Mucosa of stomach (tissue), 1 donor: ENCODE results near the gene DPF3.

ENCODE experiments used
- H3K27me3 ChIP-seq: one replicate; pipeline ENCODE4 v1.7.0; 2013; ENCODE audit warnings: mild to moderate bottlenecking, low read length; ENCODE audit not compliant: control insufficient read depth, insufficient read depth
- H3K36me3 ChIP-seq: one replicate; pipeline ENCODE4 v1.7.0; 2013; ENCODE audit warnings: low read length; ENCODE audit not compliant: control insufficient read depth, insufficient read depth
- H3K4me1 ChIP-seq: one replicate; pipeline ENCODE4 v1.7.0; 2013; ENCODE audit warnings: mild to moderate bottlenecking, low read length; ENCODE audit not compliant: control insufficient read depth, insufficient read depth
- H3K4me3 ChIP-seq: one replicate; pipeline ENCODE4 v1.7.0; 2013; ENCODE audit warnings: low read length
- H3K9ac ChIP-seq: one replicate; pipeline ENCODE4 v1.7.0; 2013; ENCODE audit warnings: mild to moderate bottlenecking, low read length, moderate library complexity
- H3K9me3 ChIP-seq: one replicate; pipeline ENCODE4 v1.7.0; 2013; ENCODE audit warnings: mild to moderate bottlenecking, low read length, moderate library complexity; ENCODE audit not compliant: control insufficient read depth
- donor health status: Pancreatic carcinoma.

DPF3 gene

DNA sequence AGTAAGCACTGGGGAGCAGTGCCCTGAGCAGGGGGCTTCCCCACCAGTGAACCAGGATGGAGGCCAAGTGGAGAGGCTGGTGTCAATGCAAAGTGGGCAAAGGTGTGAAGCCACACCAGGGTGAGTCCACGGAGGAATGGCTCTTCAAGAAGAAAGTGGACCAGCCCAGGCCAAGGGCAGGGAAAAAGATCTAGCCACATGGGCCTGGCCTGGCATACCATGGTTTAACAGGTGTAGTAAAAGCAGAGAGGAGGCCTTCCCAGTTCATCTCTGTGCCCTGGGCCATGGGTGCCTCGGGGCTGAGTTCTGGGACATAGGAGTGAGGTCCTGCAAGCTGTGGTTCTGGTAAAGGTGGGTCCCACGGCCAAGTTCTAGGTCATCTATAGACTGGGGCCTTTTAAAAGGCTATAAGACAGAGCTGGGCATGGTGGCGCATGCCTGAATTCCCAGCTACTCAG is 153.4 kb downstream of the DPF3 start:
- H3K9me3 ChIP-seq = no peaks in the 10 kb centered on the region
- H3K36me3 ChIP-seq = no peaks in the 10 kb centered on the region
- no peak overlapping the region for H3K9ac ChIP-seq
- no peak overlapping the region for H3K4me3 ChIP-seq
- H3K4me1 ChIP-seq = no peaks in the 10 kb centered on the region
- H3K27me3 ChIP-seq = no peaks in the 10 kb centered on the region

DNA sequence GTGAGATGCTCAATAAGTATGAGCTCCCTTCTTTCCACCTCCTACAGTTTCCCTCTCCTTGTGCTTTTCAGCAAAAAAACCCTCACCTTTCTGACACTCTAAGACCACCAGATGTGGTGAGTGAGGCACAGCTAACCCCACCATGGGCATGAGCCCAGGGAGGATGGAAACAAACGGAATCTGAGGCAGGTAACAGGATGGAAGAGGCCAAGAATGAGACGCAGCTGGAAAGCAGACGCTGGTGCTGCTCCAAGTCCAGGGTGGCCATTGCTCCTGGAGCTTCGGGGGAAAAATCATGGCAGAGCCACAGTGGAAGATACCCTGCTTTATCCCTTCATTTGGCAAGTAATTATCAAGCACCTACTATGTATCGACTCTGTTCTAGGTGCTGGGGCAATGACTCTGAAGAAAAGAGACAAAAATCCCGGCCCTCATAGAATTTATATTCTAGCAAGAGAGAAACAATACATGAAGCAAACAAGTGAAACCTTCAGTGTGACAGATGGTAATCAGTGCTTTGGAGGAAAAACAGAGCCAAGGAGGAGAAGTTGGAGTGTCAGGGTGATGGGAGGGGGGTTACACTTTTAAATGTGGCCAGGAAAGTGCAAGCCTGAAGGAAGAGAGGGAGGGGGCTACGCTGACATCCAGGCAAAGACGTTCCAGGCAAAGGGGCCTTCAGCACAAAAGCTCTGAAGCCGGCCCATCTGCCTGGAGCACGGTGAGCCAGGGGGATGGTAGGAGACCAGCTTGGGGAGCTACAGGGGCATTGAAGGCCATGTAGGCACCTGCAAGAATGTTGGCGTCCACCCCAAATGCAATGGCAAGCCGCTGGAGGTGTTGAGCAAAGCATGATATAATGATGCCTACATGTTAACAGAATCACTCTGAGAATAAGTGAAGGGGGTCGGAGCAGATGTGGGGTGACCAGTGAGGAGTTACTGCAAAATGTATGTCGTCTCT is 154.2 kb downstream of the DPF3 start:
- Histone ChIP-seq H3K4me3 (no peak overlapping the region), H3K27me3 (no peaks in the 10 kb centered on the region), H3K4me1 (no peaks in the 10 kb centered on the region), H3K9ac (no peak overlapping the region), H3K36me3 (no peaks in the 10 kb centered on the region), H3K9me3 (no peaks in the 10 kb centered on the region)

DNA sequence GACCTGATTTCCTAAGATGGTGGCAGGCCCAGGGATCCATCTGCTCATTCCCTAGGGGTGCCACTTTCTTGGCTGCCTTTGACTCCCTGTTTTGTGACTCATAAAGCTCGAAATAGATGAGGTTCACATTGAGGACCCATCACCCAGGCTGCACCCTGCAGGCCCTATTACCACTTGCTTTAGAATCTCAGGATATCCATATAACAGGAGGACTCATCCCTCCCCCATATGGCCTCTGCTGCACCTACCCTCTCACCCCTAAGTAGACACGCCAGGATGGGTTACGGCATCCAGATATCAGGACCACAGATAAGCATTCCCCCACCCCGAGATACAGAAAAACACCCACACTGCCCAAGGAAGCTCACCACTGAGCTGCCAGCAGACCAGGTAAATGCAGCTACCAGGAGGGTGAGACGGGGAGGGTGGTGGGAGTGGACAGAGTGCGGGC is 155.7 kb downstream of the DPF3 start:
- Histone ChIP-seq H3K4me3 (no peak overlapping the region), H3K9ac (no peak overlapping the region), H3K4me1 (no peaks in the 10 kb centered on the region), H3K9me3 (no peaks in the 10 kb centered on the region), H3K36me3 (no peaks in the 10 kb centered on the region), H3K27me3 (no peaks in the 10 kb centered on the region)

DNA sequence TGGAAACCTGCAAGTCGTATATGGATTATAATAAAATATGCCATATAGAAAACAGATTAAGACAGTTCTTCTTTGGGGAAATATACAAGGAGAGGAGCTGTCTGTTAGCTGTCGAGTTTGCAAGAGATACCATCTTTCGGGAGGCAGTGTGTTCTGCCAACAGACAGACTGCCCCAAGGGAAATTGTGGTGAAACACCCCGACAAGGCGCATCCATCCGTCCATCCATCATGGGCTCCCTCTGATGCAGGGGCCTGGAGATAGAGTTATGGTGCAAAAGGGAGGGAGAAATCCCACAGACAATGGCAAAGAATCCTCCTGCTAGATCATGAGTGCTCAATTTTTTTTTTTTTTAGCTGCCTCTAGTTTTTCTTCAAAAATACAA is 156.3 kb downstream of the DPF3 start:
- Histone ChIP-seq H3K36me3 (no peaks in the 10 kb centered on the region), H3K9me3 (no peaks in the 10 kb centered on the region), H3K27me3 (no peaks in the 10 kb centered on the region), H3K4me1 (no peaks in the 10 kb centered on the region), H3K9ac (no peak overlapping the region), H3K4me3 (no peak overlapping the region)

DNA sequence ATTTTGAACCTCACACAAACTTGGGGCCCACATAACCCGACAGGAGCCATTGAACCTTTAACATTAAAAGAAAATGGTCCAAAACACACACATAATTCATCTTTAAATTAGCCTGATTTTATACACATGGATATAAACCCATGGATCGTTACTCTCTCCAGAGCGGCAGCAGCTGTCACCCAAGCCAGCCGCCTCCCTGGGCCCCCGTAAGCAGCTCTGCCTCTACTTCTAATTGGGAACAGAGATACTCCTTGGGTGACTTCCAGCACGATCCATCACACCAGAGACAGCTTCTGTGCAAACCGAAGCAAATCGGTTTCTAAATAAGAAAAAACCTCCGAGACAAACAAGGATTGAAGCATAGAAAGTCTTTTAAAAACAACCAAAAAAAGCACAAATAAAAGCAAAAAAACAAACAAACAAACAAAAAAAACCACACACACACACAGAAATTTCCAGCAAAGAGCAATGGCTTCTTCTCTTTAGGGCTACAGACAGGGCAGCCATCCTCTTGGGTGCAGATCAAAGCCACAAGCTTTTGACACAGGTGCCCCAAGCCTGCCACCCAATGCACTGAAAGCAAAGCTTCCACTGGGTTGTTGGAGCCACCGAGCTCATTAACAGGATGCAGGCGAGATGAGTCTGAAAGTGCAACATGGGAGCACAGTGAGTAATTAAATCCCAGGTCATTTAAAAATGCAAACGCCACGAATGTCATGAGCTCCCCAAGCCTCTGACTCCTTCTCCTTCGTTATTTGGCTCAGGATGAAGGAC is 156.9 kb downstream of the DPF3 start:
- Histone ChIP-seq H3K9ac (no peak overlapping the region), H3K4me3 (no peak overlapping the region), H3K4me1 (no peaks in the 10 kb centered on the region), H3K9me3 (no peaks in the 10 kb centered on the region), H3K27me3 (no peaks in the 10 kb centered on the region), H3K36me3 (no peaks in the 10 kb centered on the region)

DNA sequence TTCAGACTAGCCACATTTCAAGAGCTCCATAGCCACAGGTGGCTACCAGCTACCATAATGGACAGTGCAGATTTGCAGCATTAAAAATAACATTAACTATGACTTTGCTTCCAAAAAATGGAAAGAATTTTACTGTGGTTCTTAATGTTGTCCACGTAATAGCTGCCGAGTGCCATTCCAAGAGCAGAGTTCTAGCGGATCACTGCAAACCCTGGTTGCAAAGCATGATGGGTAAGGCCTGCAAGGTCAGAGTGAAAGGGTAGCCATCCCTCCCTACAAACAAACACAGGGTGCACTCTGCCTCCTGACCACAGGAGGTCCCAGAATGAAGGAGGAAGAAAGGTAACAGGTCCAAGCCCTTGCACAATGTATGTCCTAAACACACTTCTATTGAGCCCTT is 157.6 kb downstream of the DPF3 start:
- no peaks in the 10 kb centered on the region for H3K9me3 ChIP-seq
- H3K36me3 ChIP-seq = no peaks in the 10 kb centered on the region
- no peaks in the 10 kb centered on the region for H3K27me3 ChIP-seq
- H3K4me3 ChIP-seq = no peak overlapping the region
- H3K9ac ChIP-seq = no peak overlapping the region
- H3K4me1 ChIP-seq = no peaks in the 10 kb centered on the region

DNA sequence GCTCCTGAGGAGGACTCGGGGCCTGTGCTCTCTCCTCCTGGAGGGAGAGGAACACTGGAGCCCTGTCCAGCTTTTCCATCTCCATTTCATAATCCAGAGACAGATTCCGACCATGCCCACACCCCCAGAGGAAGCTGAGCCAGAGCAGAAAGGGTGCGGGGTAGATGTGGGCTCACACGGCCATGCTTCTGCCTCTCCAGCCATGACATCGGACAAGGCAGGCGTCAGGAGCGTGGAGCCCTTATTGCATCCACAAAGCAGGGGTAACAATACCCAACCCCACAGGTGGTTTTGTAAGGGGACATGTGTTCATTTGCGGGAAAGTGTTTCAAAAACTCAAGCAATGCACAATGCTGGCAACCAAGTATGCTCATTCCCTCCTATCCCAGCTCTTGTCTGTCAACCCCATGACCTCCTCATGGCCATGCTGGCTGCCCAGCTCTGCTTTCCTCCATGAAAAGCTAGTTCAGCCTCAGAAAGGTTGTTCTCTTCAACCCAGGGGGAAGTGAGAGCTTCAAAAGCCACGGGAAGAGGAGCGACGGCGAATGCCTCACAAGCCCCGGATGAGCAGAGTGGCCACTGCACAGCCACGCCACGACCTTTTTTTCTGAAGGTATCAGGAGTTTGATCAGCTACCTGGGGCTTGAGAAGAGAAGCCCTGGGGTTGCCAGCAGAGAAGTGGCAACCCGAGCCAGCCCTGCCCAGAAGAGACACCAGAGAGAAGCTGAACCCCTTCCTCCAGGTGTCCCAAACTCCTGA is 161.7 kb downstream of the DPF3 start:
- H3K36me3 ChIP-seq = no peaks in the 10 kb centered on the region
- H3K27me3 ChIP-seq = no peaks in the 10 kb centered on the region
- no peaks in the 10 kb centered on the region for H3K9me3 ChIP-seq
- H3K4me3 ChIP-seq = no peak overlapping the region
- H3K9ac ChIP-seq = no peak overlapping the region
- H3K4me1 ChIP-seq = no peaks in the 10 kb centered on the region

DNA sequence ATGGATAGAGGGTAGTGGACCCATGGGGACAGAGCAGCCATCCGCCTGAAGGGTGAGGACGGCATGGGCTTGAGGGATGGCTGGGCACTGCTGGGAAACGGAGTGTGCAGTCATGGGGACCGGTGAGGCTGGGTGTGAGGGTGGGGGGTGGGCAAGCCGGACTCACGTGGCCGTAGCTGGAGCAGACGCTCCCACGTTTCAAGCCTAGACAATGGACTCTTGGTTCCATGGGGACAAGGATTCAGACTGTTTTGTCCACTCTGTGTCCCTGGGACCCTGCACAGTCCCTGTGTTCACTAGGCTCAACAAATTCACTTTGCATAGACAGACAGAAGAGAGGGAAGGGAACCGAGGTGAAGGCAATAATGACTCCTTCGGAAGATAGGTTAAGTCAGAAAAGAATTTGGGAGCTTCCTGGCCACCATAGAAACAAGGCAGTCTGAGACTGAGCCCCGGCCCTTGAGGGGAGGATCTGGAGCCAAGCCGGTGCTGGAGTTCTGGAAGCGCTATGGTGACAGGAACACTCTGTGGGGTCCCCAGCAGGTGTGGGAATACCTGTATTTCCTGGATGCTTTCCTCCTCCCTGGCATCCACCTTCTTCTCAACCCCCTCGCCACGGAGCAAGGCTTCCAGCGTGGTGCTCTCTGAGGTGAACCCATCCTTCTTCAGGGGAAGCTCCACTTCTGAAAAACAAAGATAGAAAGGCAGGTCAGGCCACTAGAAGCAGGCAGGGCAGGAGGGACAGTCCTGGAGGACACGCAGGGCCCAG is 162.5 kb downstream of the DPF3 start:
- no peaks in the 10 kb centered on the region for H3K27me3 ChIP-seq
- H3K4me1 ChIP-seq = no peaks in the 10 kb centered on the region
- H3K9me3 ChIP-seq = no peaks in the 10 kb centered on the region
- H3K4me3 ChIP-seq = no peak overlapping the region
- no peak overlapping the region for H3K9ac ChIP-seq
- no peaks in the 10 kb centered on the region for H3K36me3 ChIP-seq

DNA sequence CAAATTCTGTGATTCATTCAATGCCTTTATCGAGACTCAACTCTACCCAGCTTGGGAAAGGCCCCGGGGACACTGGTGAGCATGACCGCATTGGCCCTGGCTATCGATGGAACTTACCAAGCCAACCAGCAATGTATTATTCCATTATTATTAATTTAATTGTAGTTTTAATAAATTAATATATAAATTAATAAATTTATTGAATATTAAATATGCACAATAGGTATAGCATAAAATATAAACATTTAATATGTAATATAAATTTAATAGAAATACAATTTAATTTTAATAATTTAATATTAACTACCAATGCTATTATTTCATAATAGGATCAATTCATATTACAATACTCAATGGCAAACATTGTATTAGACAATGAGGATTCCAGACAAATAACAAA is 163.4 kb downstream of the DPF3 start:
- no peak overlapping the region for H3K9ac ChIP-seq
- no peaks in the 10 kb centered on the region for H3K4me1 ChIP-seq
- no peaks in the 10 kb centered on the region for H3K9me3 ChIP-seq
- no peaks in the 10 kb centered on the region for H3K36me3 ChIP-seq
- no peak overlapping the region for H3K4me3 ChIP-seq
- H3K27me3 ChIP-seq = no peaks in the 10 kb centered on the region

DNA sequence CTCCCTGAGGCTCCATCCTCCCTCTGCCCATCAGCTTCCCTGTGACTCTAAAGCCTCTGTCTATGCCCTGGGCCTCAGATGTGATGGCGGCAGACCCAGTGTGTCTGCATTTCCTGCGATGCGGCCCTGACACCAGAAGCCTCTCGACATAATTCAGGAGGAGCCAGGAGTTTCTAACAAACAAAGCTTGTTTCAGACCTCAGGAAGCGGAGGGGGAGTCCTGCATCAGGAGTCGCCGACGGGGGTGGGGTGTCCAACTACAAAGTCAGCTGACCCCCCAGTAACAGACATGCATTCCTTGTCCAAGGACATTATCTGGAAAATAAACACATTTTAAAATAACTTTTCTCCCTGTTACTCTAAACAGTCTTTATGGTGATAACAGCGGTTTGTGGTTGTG is 167.5 kb downstream of the DPF3 start:
- no peaks in the 10 kb centered on the region for H3K27me3 ChIP-seq
- no peak overlapping the region for H3K9ac ChIP-seq
- no peaks in the 10 kb centered on the region for H3K36me3 ChIP-seq

DNA sequence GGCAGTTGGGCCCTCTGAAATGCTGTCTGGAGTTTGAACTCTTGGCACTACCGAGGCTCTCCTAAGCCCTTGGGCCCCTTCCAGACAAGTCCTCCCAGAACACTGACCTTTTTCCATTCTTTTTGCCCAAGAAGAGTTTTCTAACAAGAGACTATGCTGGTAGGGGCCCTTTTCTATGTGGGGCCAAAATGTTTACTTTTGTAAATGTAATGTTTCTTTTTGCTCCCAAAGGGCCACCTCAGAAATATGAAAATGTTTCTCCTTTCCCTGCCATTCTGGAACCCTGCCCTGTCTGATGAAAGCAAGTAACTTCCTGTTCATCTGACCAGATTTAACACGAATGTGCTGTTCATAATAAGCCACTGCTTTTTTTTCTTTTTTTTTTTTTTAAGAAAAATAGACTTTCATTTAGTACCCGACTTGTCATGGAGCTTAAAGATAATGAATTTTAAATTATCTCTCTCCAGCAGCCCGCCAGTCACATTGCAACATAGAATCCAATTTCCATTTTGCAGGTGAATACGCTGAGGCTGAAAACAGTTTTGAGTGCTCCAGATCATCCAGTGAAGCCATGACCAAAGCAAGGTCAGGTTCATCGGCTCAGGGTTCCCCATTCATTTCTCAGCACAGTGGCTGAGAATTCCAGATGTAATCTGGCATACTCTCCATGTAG is 169.9 kb downstream of the DPF3 start:
- no peak overlapping the region for H3K4me3 ChIP-seq
- H3K9ac ChIP-seq = no peak overlapping the region
- no peaks in the 10 kb centered on the region for H3K27me3 ChIP-seq
- no peaks in the 10 kb centered on the region for H3K36me3 ChIP-seq
- no peaks in the 10 kb centered on the region for H3K4me1 ChIP-seq
- H3K9me3 ChIP-seq = no peaks in the 10 kb centered on the region

More for the DNA sequence above, 167.5 kb downstream of the DPF3 start:
- H3K4me3 ChIP-seq = no peak overlapping the region
- no peaks in the 10 kb centered on the region for H3K4me1 ChIP-seq
- no peaks in the 10 kb centered on the region for H3K9me3 ChIP-seq
